K562 (cell line): ENCODE data around the gene FGF14. TPM values are rescaled to one million over a fixed set of nuclear protein-coding genes. Genes with fewer than 3 reads are reported as not detected.

Experiments used
- ATAC-seq: fragments of 200-7000 bp; cut with Tn5 transposase; 3 replicates; pipeline ENCODE4 v1.9.1; 2020; ENCODE audit warnings: moderate library complexity
- BruUV-seq: library from RNA; stranded (reverse); fragments of 400-500 nt; replicated peaks from 2 replicates; lab custom pipeline; 2021; lab: Mats Ljungman, UMichigan
- CTCF ChIA-PET: fragments of 300-600 bp; formaldehyde crosslinking; extraction: SDS; loops from one replicate; lab custom pipeline; 2021; ENCODE audit warnings: low intra/inter-chr PET ratio; lab: Yijun Ruan, JAX
- POLR2A ChIA-PET: fragments of 300-600, 350-650 bp; sonication (Branson Sonifier 250); formaldehyde crosslinking; extraction: SDS; loops from one replicate; lab custom pipeline; 2021; ENCODE audit warnings: antibody characterized with exemption, inconsistent platforms; lab: Yijun Ruan, JAX
- DNase-seq, 4 experiments: peaks; one replicate each; pipeline versions ENCODE4 v3.0.0 to v3.0.0-alpha.2; 2011 to 2018; ENCODE audit warnings: low spot score in 3 of 4, mixed read lengths in 3 of 4; ENCODE audit errors: extremely low read depth in 1 of 4
- FAIRE-seq: peaks from 2 replicates; lab custom pipeline; 2011; peaks lifted over from hg19 to GRCh38; lab: Jason Lieb, UNC
- H2AFZ ChIP-seq: 2 replicates; pipeline ENCODE4 v1.6.0; 2011; ENCODE audit warnings: low read depth, low read length, control low read depth, inconsistent platforms
- H3K27ac ChIP-seq: fragments of 200-600 bp; 3 replicates; pipeline ENCODE4 v1.8.0; 2011; ENCODE audit warnings: low read depth, mild to moderate bottlenecking, control low read depth, inconsistent platforms, low read length, moderate library complexity, mixed read lengths; ENCODE audit errors: extremely low read depth
- H3K27me3 ChIP-seq, 2 experiments: fragments of 300-600 bp in 1 of 2; 2 replicates in 1 of 2; 3 replicates in 1 of 2; pipeline versions ENCODE4 v1.6.0 to v1.8.0; 2011; ENCODE audit warnings: inconsistent platforms in 2 of 2, low read length in 2 of 2, mild to moderate bottlenecking in 1 of 2, mixed read lengths in 1 of 2, moderate library complexity in 1 of 2; ENCODE audit not compliant: control insufficient read depth in 2 of 2, insufficient read depth in 2 of 2
- H3K36me3 ChIP-seq: fragments of 300-600 bp; 3 replicates; pipeline ENCODE4 v1.8.0; 2011; ENCODE audit warnings: mild to moderate bottlenecking, low read length, inconsistent platforms; ENCODE audit not compliant: control insufficient read depth, insufficient read depth
- H3K4me1 ChIP-seq, 2 experiments: fragments of 200-600 bp in 1 of 2; replicated peaks in 1 of 2; 2 replicates in 1 of 2; 3 replicates in 1 of 2; pipeline versions ENCODE4 v1.5.1 to v1.8.0; 2011; ENCODE audit warnings: inconsistent platforms in 2 of 2, low read length in 2 of 2, mild to moderate bottlenecking in 1 of 2, mixed read lengths in 1 of 2, moderate library complexity in 1 of 2; ENCODE audit not compliant: control insufficient read depth in 2 of 2, insufficient read depth in 2 of 2
- H3K4me2 ChIP-seq: 2 replicates; pipeline ENCODE4 v1.6.1; 2011; ENCODE audit warnings: low read length, control low read depth, inconsistent platforms, mixed read lengths; ENCODE audit not compliant: insufficient read depth
- H3K4me3 ChIP-seq: fragments of 200-600 bp; sonication (generic), shearing (Covaris generic); 2 replicates; pipeline ENCODE4 v1.5.1; 2016; ENCODE audit warnings: control low read depth, inconsistent platforms
- H3K79me2 ChIP-seq: fragments of 200-600 bp; 3 replicates; pipeline ENCODE4 v1.8.0; 2011; ENCODE audit warnings: low read length, inconsistent platforms; ENCODE audit not compliant: control insufficient read depth, insufficient read depth
- H3K9ac ChIP-seq, 2 experiments: 2 replicates each; pipeline versions ENCODE4 v1.6.0 to v1.6.1; 2011; ENCODE audit warnings: low read depth in 2 of 2, low read length in 2 of 2, control low read depth in 1 of 2, inconsistent platforms in 1 of 2, mild to moderate bottlenecking in 1 of 2, mixed read lengths in 1 of 2; ENCODE audit not compliant: insufficient read depth in 1 of 2
- H3K9me1 ChIP-seq: one replicate; pipeline ENCODE4 v1.6.0; 2011; ENCODE audit warnings: inconsistent platforms, mild to moderate bottlenecking, low read length, moderate library complexity; ENCODE audit not compliant: control insufficient read depth, insufficient read depth
- H3K9me3 ChIP-seq: replicated peaks from 2 replicates; pipeline ENCODE4 v1.5.1; 2011; ENCODE audit warnings: low read depth, low read length, inconsistent platforms; ENCODE audit not compliant: control insufficient read depth, insufficient read depth
- H4K20me1 ChIP-seq: replicated peaks from 2 replicates; pipeline ENCODE4 v1.6.1; 2011; ENCODE audit warnings: low read length, inconsistent platforms, mixed read lengths; ENCODE audit not compliant: control insufficient read depth, insufficient read depth
- FOXJ3 ChIP-seq: sonication (generic); formaldehyde crosslinking; IDR thresholded peaks from 2 replicates; pipeline ENCODE4 v1.4.0; 2020; ENCODE audit warnings: mild to moderate bottlenecking, missing genetic modification reagents
- WGBS: fragments of 100-300 bp; shearing (Covaris generic); methylation state at CpG from one replicate; pipeline ENCODE4 v1.1.6; 2016; ENCODE audit warnings: low coverage, mixed read lengths; ENCODE audit not compliant: insufficient coverage; ENCODE audit errors: missing lambda C conversion rate; 5-methylcytosine and 5-hydroxymethylcytosine counted together
- in situ Hi-C: fragments of 300-500 bp; cut with MboI; formaldehyde crosslinking; loops from 4 replicates; pipeline ENCODE4 v1.15.0; 2018; ENCODE audit warnings: inconsistent platforms, mixed read lengths
- intact Hi-C: fragments of 100-400 bp; cut with micrococcal nuclease; formaldehyde crosslinking; loops from 2 replicates; pipeline ENCODE4 v1.14.2; 2022
- polyA plus RNA-seq, 8 experiments: library from polyadenylated mRNA; depleted of rRNA in 4 of 8; stranded (reverse) in 5 of 8; unstranded in 3 of 8; fragments of >200 nt; fragmentation: Nextera tagmentation in 2 of 8; fragmentation: Illumina TruSeq in 1 of 8; extraction: Ambion mirVana in 2 of 8; extraction: Trizol in 1 of 8; gene quantifications; 2 replicates each; pipeline versions ENCODE4 v1.2.1 to v1.2.3, GENCODE V29; 2011 to 2014; ENCODE audit warnings: inconsistent platforms in 1 of 8, missing spikeins in 1 of 8
- total RNA-seq, 7 experiments: library from RNA; depleted of rRNA in 6 of 7; stranded (reverse); fragments of >200 nt in 6 of 7; fragmentation: Illumina TruSeq in 2 of 7; extraction: Trizol in 2 of 7; gene quantifications; 2 replicates each; pipeline versions ENCODE4 v1.2.1 to v1.2.3, GENCODE V29; 2011 to 2021; ENCODE audit warnings: low replicate concordance in 1 of 7
- TF ChIP-seq, protein P1 (sequence below): fragments of 450-650 bp; formaldehyde crosslinking; IDR thresholded peaks from 2 replicates; pipeline ENCODE4 v1.4.0; 2020; ENCODE audit warnings: mild to moderate bottlenecking, moderate library complexity
- TF ChIP-seq, protein P2 (sequence below): fragments of 450-650 bp; formaldehyde crosslinking; conservative IDR thresholded peaks from 2 replicates; pipeline ENCODE4 v1.4.0; 2022; ENCODE audit warnings: mild to moderate bottlenecking, missing genetic modification characterization

FGF14 gene
- total and polyA plus RNA-seq, 9 of the 15 experiments (the other 6 are each of a cell fraction or from before 2014, with no cell fraction given): not detected

GRCh38 chr13:102127153-102127552 is 274.7 kb downstream of the FGF14 start:
- H3K9me3 ChIP-seq: no peaks in the 10 kb centered on the region
- no peak for ATAC-seq
- H3K4me2 ChIP-seq: no peak overlapping the region
- no peak overlapping the region for H3K9ac ChIP-seq
- H2AFZ ChIP-seq: no peak overlapping the region
- FAIRE-seq: no peak
- TF ChIP-seq, protein P1, sequence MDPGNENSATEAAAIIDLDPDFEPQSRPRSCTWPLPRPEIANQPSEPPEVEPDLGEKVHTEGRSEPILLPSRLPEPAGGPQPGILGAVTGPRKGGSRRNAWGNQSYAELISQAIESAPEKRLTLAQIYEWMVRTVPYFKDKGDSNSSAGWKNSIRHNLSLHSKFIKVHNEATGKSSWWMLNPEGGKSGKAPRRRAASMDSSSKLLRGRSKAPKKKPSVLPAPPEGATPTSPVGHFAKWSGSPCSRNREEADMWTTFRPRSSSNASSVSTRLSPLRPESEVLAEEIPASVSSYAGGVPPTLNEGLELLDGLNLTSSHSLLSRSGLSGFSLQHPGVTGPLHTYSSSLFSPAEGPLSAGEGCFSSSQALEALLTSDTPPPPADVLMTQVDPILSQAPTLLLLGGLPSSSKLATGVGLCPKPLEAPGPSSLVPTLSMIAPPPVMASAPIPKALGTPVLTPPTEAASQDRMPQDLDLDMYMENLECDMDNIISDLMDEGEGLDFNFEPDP (CRISPR knock-in tag): no peak
- no peak for TF ChIP-seq FOXJ3 (CRISPR knock-in tag)
- TF ChIP-seq, protein P2, sequence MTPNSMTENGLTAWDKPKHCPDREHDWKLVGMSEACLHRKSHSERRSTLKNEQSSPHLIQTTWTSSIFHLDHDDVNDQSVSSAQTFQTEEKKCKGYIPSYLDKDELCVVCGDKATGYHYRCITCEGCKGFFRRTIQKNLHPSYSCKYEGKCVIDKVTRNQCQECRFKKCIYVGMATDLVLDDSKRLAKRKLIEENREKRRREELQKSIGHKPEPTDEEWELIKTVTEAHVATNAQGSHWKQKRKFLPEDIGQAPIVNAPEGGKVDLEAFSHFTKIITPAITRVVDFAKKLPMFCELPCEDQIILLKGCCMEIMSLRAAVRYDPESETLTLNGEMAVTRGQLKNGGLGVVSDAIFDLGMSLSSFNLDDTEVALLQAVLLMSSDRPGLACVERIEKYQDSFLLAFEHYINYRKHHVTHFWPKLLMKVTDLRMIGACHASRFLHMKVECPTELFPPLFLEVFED (CRISPR knock-in tag): no peak
- ChIA-PET CTCF (no interaction called here), POLR2A (no interaction called here)
- WGBS: 0% methylated on average over 1 of the region's 1 CpG
- no peaks in the 10 kb centered on the region for H3K4me1 ChIP-seq
- intact Hi-C loops: no loop called here
- H3K27me3 ChIP-seq: no peaks in the 10 kb centered on the region
- H3K79me2 ChIP-seq: no peaks in the 10 kb centered on the region
- no peak overlapping the region for H3K4me3 ChIP-seq
- H4K20me1 ChIP-seq: no peaks in the 10 kb centered on the region
- DNase-seq: no peak
- no peaks in the 10 kb centered on the region for H3K9me1 ChIP-seq
- in situ Hi-C loops: no loop called here
- BruUV-seq: no TSS peak
- H3K27ac ChIP-seq: no peak overlapping the region
- no peaks in the 10 kb centered on the region for H3K36me3 ChIP-seq
